22Rv1 (cell line): ENCODE data around the gene ZNF112.

ENCODE experiments used
- ZFX ChIP-seq: fragments of 450-650 bp; IDR thresholded peaks from 2 replicates; pipeline ENCODE4 v1.6.1; 2017; ENCODE audit warnings: antibody characterized with exemption, borderline replicate concordance
- TF ChIP-seq, protein P1 (sequence below): fragments of 450-650 bp; IDR thresholded peaks from 2 replicates; pipeline ENCODE4 v1.5.1; 2017; ENCODE audit warnings: mild to moderate bottlenecking

DNA sequence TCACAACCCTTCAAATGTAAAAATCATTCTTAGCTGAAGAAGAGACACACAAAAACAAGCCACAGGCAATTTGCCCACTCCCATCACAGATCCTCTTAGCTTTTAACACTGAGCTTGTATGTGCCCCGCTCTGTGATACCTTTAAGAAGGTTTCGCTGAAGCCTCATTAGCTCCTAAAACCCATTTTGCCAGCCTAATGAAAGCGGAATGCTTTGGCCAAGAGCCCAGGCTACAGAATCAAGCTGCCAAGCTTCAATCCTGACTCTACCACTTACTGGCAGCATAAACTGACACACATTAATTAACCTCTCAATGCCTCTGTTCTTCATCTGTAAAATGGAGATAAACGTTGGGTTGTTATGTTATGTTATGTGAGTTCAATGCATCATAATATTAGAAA is 10.5 kb downstream of the ZNF112 start:
- TF ChIP-seq, protein P1, sequence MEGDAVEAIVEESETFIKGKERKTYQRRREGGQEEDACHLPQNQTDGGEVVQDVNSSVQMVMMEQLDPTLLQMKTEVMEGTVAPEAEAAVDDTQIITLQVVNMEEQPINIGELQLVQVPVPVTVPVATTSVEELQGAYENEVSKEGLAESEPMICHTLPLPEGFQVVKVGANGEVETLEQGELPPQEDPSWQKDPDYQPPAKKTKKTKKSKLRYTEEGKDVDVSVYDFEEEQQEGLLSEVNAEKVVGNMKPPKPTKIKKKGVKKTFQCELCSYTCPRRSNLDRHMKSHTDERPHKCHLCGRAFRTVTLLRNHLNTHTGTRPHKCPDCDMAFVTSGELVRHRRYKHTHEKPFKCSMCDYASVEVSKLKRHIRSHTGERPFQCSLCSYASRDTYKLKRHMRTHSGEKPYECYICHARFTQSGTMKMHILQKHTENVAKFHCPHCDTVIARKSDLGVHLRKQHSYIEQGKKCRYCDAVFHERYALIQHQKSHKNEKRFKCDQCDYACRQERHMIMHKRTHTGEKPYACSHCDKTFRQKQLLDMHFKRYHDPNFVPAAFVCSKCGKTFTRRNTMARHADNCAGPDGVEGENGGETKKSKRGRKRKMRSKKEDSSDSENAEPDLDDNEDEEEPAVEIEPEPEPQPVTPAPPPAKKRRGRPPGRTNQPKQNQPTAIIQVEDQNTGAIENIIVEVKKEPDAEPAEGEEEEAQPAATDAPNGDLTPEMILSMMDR, result no peak
- no peak for TF ChIP-seq ZFX
